Right ventricle myocardium superior (tissue), 1 donor: ENCODE measurements around the gene COL5A1. TPM values are rescaled to one million over a fixed set of nuclear protein-coding genes. Genes with fewer than 3 reads are reported as not detected.
"Not testable (repeated sequence)": the region's sequence is repeated elsewhere in the genome, so short reads cannot be mapped to it uniquely, and the experiment has no call there.

Experiments used
- ATAC-seq: fragments of 200-7000 bp; cut with Tn5 transposase; one replicate; pipeline ENCODE4 v1.9.1; 2020; ENCODE audit warnings: mild to moderate bottlenecking; ENCODE audit not compliant: poor library complexity
- DNase-seq: peaks from one replicate; pipeline ENCODE4 v3.0.0-alpha.2; 2020
- intact Hi-C: fragments of 100-400 bp; cut with DNase I; formaldehyde crosslinking; loops from one replicate; pipeline ENCODE4 v1.11.2; 2022
- total RNA-seq: library from RNA; stranded (reverse); fragmentation: NEBNext Ultra II Directional; extraction: Animal tissue kit (Norgen Biotek cat#: 25700); gene quantifications from one replicate; pipeline ENCODE4 v1.2.1, GENCODE V29; 2021
- donor health status: DM: no; HTN: yes; CAD: no; lungs with severe emphysema.

The COL5A1 gene
- total RNA-seq, 1 donor from 2014 or later = 12.7 TPM

GRCh38 chr9:134708672-134709038 is 67.1 kb downstream of the COL5A1 start:
- no peak for ATAC-seq
- intact Hi-C loops = no loop called here
- DNase-seq = peak; percentile 39

GRCh38 chr9:134709512-134710270 is 68.1 kb downstream of the COL5A1 start:
- DNase-seq (peak; percentile 53), ATAC-seq (peak; percentile 16)
- intact Hi-C loops = no loop called here

- no peak for ATAC-seq
- intact Hi-C loops = no loop called here
- DNase-seq = no peak
Observed at GRCh38 chr9:134710271-134710540, 68.6 kb downstream of the COL5A1 start.

GRCh38 chr9:134710901-134711300 is 69.3 kb downstream of the COL5A1 start:
- intact Hi-C loops = no loop called here
- DNase-seq (no peak), ATAC-seq (no peak)

GRCh38 chr9:134712243-134712642 is 70.6 kb downstream of the COL5A1 start:
- intact Hi-C loops = no loop called here
- ATAC-seq (no peak), DNase-seq (no peak)

GRCh38 chr9:134712926-134713325 is 71.3 kb downstream of the COL5A1 start:
- peak; percentile 76 for DNase-seq
- peak; percentile 45 for ATAC-seq
- intact Hi-C loops = no loop called here

- intact Hi-C loops, ATAC-seq, DNase-seq: not testable (repeated sequence)
Observed at GRCh38 chr9:134715536-134715935, 73.9 kb downstream of the COL5A1 start.

- ATAC-seq (no peak), DNase-seq (no peak)
- intact Hi-C loops = no loop called here
Observed at GRCh38 chr9:134716067-134716466, 74.5 kb downstream of the COL5A1 start.

GRCh38 chr9:134717056-134717455 is 75.5 kb downstream of the COL5A1 start:
- DNase-seq = no peak
- intact Hi-C loops = no loop called here

GRCh38 chr9:134717924-134718645 is 76.5 kb downstream of the COL5A1 start:
- intact Hi-C loops = no loop called here
- ATAC-seq (no peak), DNase-seq (no peak)

More at GRCh38 chr9:134717056-134717455, 75.5 kb downstream of the COL5A1 start:
- ATAC-seq = no peak

- intact Hi-C loops = no loop called here
- ATAC-seq (no peak), DNase-seq (no peak)
Observed at GRCh38 chr9:134719331-134719730, 77.7 kb downstream of the COL5A1 start.

GRCh38 chr9:134720136-134720753 is 78.6 kb downstream of the COL5A1 start:
- intact Hi-C loops = no loop called here
- ATAC-seq = no peak
- no peak for DNase-seq

GRCh38 chr9:134720796-134721195 is 79.2 kb downstream of the COL5A1 start:
- ATAC-seq = no peak
- intact Hi-C loops = no loop called here
- DNase-seq = no peak

GRCh38 chr9:134721344-134721743 is 79.7 kb downstream of the COL5A1 start:
- ATAC-seq (no peak), DNase-seq (peak; percentile 26)
- intact Hi-C loops = no loop called here

GRCh38 chr9:134722120-134722701 is 80.6 kb downstream of the COL5A1 start:
- ATAC-seq (no peak), DNase-seq (peak; percentile 36)
- intact Hi-C loops = no loop called here

- intact Hi-C loops = no loop called here
- ATAC-seq (no peak), DNase-seq (peak; percentile 35)
Observed at GRCh38 chr9:134723037-134723436, 81.4 kb downstream of the COL5A1 start.

- intact Hi-C loops = no loop called here
- DNase-seq = peak; percentile 27
- ATAC-seq = no peak
Observed at GRCh38 chr9:134723491-134724190, 82.0 kb downstream of the COL5A1 start.

- DNase-seq (peak; percentile 76), ATAC-seq (peak; percentile 57)
- intact Hi-C loops = no loop called here
Observed at GRCh38 chr9:134724202-134724911, 82.8 kb downstream of the COL5A1 start.
